Smooth muscle cell of trachea (primary cell): ENCODE results near the gene C11orf24. TPM values are rescaled to one million over a fixed set of nuclear protein-coding genes. Genes with fewer than 3 reads are reported as not detected.

ENCODE experiments used
- total RNA-seq: library from RNA; depleted of rRNA; stranded (reverse); fragments of >200 nt; gene quantifications from 2 replicates; pipeline ENCODE4 v1.2.1, GENCODE V29; 2014

C11orf24 gene
- total RNA-seq, result 32.6 and 43.0 TPM in 2 replicates

DNA sequence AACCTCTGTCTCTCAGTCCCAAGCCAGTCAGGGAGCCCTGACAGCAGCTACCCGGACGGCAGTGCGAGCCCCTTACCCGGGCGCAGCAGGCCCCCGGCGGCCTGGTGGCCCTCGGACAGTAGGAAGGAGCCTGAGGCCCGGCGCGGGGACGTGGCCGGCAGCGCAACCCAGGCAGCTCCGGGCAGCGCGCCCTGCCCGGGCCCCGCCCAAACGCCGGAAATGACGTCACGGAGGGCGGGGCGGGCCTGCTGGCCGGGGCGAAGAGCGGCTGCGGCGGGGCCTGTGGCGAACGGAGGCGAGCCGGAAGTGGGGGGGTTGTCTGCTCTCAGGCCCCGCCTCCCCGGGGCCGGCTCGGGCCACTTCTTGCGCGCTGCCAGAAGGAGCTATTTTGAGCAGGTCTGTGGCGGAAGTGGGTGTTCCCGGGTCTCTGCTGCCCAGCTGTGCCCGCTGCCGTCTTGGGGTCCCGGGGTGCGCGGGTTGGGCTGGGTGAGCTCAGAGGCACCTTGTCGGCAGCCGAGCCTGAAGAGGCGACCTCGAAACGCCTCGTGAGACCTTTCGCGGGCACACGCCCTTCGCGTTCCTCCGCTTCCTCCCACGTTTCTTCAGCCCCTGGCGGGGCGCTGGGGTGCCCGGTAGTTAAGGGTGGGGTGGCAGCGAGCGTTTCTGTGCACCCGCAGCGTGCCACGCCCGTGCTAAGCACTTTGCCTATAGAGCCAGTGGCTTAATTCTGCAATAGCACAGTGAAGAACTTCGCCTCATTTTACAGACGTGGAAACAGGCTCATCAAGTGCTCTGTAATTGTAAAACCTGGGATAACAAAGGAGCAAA, at the start of gene C11orf24:
C11orf24 (minus strand) TSS at position 193 of the 828 bp plus-strand sequence. CDS start 8,206 bp downstream, outside the sequence.

GRCh38 chr11:68312117-68312779, 40.5 kb upstream of the C11orf24 start, which contains the start of gene LRP5:
Gene LRP5, plus strand, starts transcription at chr11:68312591. Its CDS starts 124 bp downstream, at chr11:68312715.

GRCh38 chr11:68213135-68213515, 58.6 kb downstream of the C11orf24 start, which contains the start of gene KMT5B:
Gene KMT5B, minus strand, starts transcription at chr11:68213296. Its CDS starts 23,220 bp downstream, at chr11:68190076.

Other genes with a start within 250 kb of the C11orf24 start
- 87.3 and 119 TPM in 2 replicates for gene NDUFS8, start 241.3 kb downstream of the C11orf24 start, total RNA-seq
- 82.0 and 99.9 TPM in 2 replicates for gene TCIRG1, start 232.9 kb downstream of the C11orf24 start, total RNA-seq
- gene CHKA, start 150.6 kb downstream of the C11orf24 start, total RNA-seq, result 8.0 and 10.1 TPM in 2 replicates
- gene KMT5B, start 58.7 kb downstream of the C11orf24 start, total RNA-seq, result 21.3 and 21.7 TPM in 2 replicates
- 18.2 and 30.9 TPM in 2 replicates for gene LRP5, start 40.6 kb upstream of the C11orf24 start, total RNA-seq
- 92.1 and 108 TPM in 2 replicates for gene PPP6R3, start 188.8 kb upstream of the C11orf24 start, total RNA-seq